Stomach (tissue), 9 donors: ENCODE measurements around the gene TMEM9B. TPM values are rescaled to one million over a fixed set of nuclear protein-coding genes. Genes with fewer than 3 reads are reported as not detected.
A peak's percentile ranks its signal among the peaks of the same experiment; 100 is the strongest.

ENCODE experiments used
- DNase-seq, 2 donors: peaks; one replicate each; pipeline versions ENCODE4 v3.0.0 to v3.0.0-alpha.2; 2013 to 2019
- H3K27ac ChIP-seq, 5 donors: fragments of 200-600 bp in 4 of 5; sonication (generic) in 4 of 5; one replicate each; pipeline ENCODE4 v1.5.1; 2013 to 2019; ENCODE audit warnings: mild to moderate bottlenecking in 1 of 5, moderate library complexity in 1 of 5
- H3K27me3 ChIP-seq, 3 donors: fragments of 200-600 bp; sonication (generic); one replicate each; pipeline ENCODE4 v1.5.1; 2017 to 2019; ENCODE audit warnings: mixed run types in 1 of 3
- H3K36me3 ChIP-seq, 4 donors: fragments of 200-600 bp; sonication (generic); 1 replicate in 3 of 4; 2 replicates in 1 of 4; pipeline ENCODE4 v1.5.1; 2016 to 2019
- H3K4me1 ChIP-seq, 4 donors: fragments of 200-600 bp; sonication (generic); one replicate each; pipeline ENCODE4 v1.5.1; 2016 to 2019
- H3K4me3 ChIP-seq, 4 donors: fragments of 200-600 bp; sonication (generic) in 3 of 4; one replicate each; pipeline ENCODE4 v1.5.1; 2016 to 2019; ENCODE audit warnings: mild to moderate bottlenecking in 1 of 4
- H3K9me3 ChIP-seq, 4 donors: fragments of 200-600 bp; sonication (generic); one replicate each; pipeline ENCODE4 v1.5.1; 2016 to 2019
- EP300 ChIP-seq: sonication (generic); formaldehyde crosslinking; IDR thresholded peaks from one replicate; pipeline ENCODE4 v1.6.1; 2017; ENCODE audit warnings: antibody characterized with exemption
- POLR2A ChIP-seq, 4 donors: fragments of 450-650 bp; IDR thresholded peaks; one replicate each; pipeline ENCODE4 v1.6.1; 2016; ENCODE audit warnings: antibody characterized with exemption in 4 of 4, control low read depth in 2 of 4, mild to moderate bottlenecking in 1 of 4, moderate library complexity in 1 of 4
- POLR2AphosphoS5 ChIP-seq, 3 donors: sonication (generic); formaldehyde crosslinking; IDR thresholded peaks; one replicate each; pipeline ENCODE4 v1.6.1; 2016; ENCODE audit warnings: antibody characterized with exemption in 3 of 3
- WGBS, 5 donors: extraction: QIAGEN DNeasy Blood & Tissue Kit in 3 of 5; methylation state at CpG; one replicate each; pipeline versions ENCODE4 v1.1.5 to v1.1.7; 2013 to 2018; 5-methylcytosine and 5-hydroxymethylcytosine counted together
- intact Hi-C: fragments of 100-400 bp; cut with DNase I; formaldehyde crosslinking; loops from one replicate; pipeline ENCODE4 v1.15.1; 2023; ENCODE audit warnings: low total_unique reads
- polyA plus RNA-seq, 3 donors: library from polyadenylated mRNA; stranded (reverse); fragments of 200-250 nt; gene quantifications; one replicate each; pipeline ENCODE4 v1.2.3, GENCODE V29; 2013
- total RNA-seq, 5 donors: library from RNA; depleted of rRNA; stranded (reverse); fragments of >200 nt; gene quantifications; one replicate each; pipeline versions ENCODE4 v1.1.0 to v1.2.3, GENCODE V29; 2014 to 2016
- TF ChIP-seq, protein P1 (sequence below), 7 experiments: fragments of 450-650 bp in 4 of 7; fragments of 200-600 bp in 3 of 7; sonication (generic) in 3 of 7; IDR thresholded peaks; one replicate each; pipeline ENCODE4 v1.5.1; 2016 to 2019; ENCODE audit warnings: antibody characterized with exemption in 7 of 7, control low read depth in 2 of 7, mild to moderate bottlenecking in 1 of 7
- donor health status: healthy with polysubstance abuse.
- donor health status: Bipolar disorder and iron deficiency.
- donor health status: healthy.

The TMEM9B gene
- total and polyA plus RNA-seq, 8 donors: 0.58 to 74.4 (median 30.9) TPM

DNA sequence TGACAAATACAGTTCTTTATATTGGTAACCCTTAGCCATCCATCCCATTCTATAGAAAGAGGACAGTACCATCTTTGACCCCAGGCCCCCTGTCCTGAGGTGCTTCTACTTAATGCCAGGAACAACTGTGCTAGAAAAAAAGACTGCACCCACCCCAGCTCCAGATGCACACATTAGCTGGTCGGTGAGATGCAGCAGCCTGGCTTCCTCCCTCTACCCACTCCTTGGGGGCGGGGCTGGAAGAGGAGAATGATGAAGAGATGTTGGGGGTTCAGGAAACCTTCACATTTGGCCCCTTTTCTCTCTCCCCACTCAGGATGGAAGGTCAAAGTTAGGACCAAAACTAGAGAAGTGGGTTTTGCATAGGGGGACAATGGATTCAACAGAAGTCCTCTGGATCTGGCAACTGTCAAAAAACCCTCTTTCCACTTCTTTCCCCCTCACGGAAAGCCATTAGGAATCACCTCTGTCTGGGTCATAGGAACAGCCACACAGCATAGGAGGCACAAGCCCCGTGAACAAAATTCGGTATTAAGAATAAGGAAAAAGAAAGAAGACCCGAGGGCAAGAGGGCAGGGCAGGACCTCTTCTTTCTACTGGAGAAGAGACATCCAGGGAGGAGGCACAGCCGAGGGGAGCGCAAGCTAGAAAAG, 38.8 kb upstream of the TMEM9B start:
- no peaks in the 10 kb centered on the region for H3K36me3 ChIP-seq
- intact Hi-C loops: no loop called here
- no peak for DNase-seq
- H3K27me3 ChIP-seq: peaks cover 0 to 30% (median 28%) of the 10 kb centered on the region in 3 donors
- peaks cover 18 to 28% (median 20%) of the 10 kb centered on the region in 4 donors for H3K4me1 ChIP-seq
- H3K4me3 ChIP-seq: peak overlapping the region; percentile 48 to 55 (median 54)
- H3K27ac ChIP-seq: peak overlapping the region in 1 of 5 donors; percentile 70
- 8 to 14% (median 11%) methylated on average over 8 of the region's 8 CpGs for WGBS, 5 donors
- TF ChIP-seq, protein P1, sequence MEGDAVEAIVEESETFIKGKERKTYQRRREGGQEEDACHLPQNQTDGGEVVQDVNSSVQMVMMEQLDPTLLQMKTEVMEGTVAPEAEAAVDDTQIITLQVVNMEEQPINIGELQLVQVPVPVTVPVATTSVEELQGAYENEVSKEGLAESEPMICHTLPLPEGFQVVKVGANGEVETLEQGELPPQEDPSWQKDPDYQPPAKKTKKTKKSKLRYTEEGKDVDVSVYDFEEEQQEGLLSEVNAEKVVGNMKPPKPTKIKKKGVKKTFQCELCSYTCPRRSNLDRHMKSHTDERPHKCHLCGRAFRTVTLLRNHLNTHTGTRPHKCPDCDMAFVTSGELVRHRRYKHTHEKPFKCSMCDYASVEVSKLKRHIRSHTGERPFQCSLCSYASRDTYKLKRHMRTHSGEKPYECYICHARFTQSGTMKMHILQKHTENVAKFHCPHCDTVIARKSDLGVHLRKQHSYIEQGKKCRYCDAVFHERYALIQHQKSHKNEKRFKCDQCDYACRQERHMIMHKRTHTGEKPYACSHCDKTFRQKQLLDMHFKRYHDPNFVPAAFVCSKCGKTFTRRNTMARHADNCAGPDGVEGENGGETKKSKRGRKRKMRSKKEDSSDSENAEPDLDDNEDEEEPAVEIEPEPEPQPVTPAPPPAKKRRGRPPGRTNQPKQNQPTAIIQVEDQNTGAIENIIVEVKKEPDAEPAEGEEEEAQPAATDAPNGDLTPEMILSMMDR (IDR thresholded peaks at IDR 0.05): no peak
- TF ChIP-seq EP300: no peak
- no peak for TF ChIP-seq POLR2AphosphoS5 (IDR thresholded peaks at IDR 0.05)
- TF ChIP-seq POLR2A (IDR thresholded peaks at IDR 0.05): no peak
- no peaks in the 10 kb centered on the region for H3K9me3 ChIP-seq

DNA sequence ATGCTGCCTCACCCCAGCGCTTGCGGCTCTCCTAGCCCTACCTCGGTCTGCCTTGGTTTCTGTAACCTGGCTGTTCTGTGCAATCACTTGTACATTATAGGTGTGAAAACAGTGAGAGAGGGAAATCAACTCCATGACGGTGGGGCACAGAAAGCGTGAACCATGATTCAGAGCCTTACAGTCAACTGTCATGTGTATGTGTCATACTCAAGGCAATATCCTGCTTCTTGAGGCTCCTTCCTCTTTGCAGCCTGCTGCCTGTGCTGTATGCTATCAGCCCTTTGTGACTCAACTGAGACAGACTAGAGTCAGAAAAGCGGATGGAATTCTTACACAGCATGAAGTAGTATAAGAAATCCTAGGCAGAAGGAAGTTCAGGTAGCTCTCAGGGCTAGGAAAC, 37.5 kb upstream of the TMEM9B start:
- Histone ChIP-seq H3K4me3 (no peak overlapping the region), H3K36me3 (no peaks in the 10 kb centered on the region), H3K4me1 (peaks cover 18 to 28% (median 20%) of the 10 kb centered on the region in 4 donors), H3K27me3 (peaks cover 0 to 30% (median 28%) of the 10 kb centered on the region in 3 donors), H3K9me3 (no peaks in the 10 kb centered on the region), H3K27ac (no peak overlapping the region)
- TF ChIP-seq POLR2AphosphoS5 (IDR thresholded peaks at IDR 0.05) (no peak), POLR2A (IDR thresholded peaks at IDR 0.05) (no peak), EP300 (no peak)
- TF ChIP-seq, protein P1 (IDR thresholded peaks at IDR 0.05): no peak
- peak in 1 of 2 donors; percentile 15 for DNase-seq
- intact Hi-C loops: no loop called here
- WGBS, 5 donors: 74 to 80% (median 75%) methylated on average over 6 of the region's 6 CpGs

DNA sequence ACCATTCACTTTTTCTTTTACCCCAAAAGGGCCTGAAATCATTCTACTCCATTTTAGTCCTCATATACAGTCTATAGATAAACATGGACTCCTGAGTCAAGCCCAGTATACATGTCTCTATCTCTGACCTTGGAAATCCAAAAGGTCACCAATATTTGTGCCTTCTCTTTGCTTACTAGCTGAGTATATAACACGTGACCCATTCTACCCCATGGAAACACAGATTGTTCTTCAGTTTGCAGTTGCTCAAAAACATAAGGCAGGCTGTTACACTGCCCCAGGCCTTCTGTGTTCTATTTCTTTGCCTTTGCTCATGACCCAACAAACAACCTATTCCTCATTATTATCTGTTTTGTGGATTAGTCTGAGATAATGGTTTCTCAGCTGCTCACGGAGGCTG, 33.8 kb upstream of the TMEM9B start:
- TF ChIP-seq, protein P1 (IDR thresholded peaks at IDR 0.05): no peak
- TF ChIP-seq POLR2A (IDR thresholded peaks at IDR 0.05) (no peak), EP300 (no peak), POLR2AphosphoS5 (IDR thresholded peaks at IDR 0.05) (no peak)
- H3K4me1 ChIP-seq: peaks cover 2 to 11% (median 4%) of the 10 kb centered on the region in 4 donors
- 56 to 78% (median 66%) methylated on average over 2 of the region's 2 CpGs for WGBS, 5 donors
- intact Hi-C loops: no loop called here
- H3K27ac ChIP-seq: no peak overlapping the region
- H3K9me3 ChIP-seq: no peaks in the 10 kb centered on the region
- no peaks in the 10 kb centered on the region for H3K36me3 ChIP-seq
- peaks cover 0 to 13% (median 12%) of the 10 kb centered on the region in 3 donors for H3K27me3 ChIP-seq
- H3K4me3 ChIP-seq: no peak overlapping the region
- peak in 1 of 2 donors; percentile 12 for DNase-seq

DNA sequence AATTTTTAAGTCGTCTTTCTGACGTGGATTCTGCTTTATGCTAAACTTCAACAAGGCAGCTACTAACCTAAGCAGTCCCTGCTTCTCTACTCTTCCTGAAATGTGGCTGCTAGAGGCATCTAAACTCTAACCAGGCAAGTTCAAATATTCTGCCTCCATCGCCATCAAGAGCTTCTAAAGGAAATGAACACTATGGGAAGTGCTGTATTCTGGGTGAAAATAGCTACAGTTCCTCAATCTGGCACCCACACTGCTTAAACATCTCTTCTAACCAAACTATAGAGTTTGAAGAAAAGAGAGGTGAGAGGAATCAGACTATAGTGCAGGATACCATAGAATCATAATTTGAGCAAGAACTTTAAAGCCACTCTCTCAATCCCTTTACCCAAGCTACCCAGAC, 33.2 kb upstream of the TMEM9B start:
- intact Hi-C loops: no loop called here
- H3K27me3 ChIP-seq: peaks cover 0 to 7% (median 7%) of the 10 kb centered on the region in 3 donors

More for the DNA sequence above, 33.2 kb upstream of the TMEM9B start:
- DNase-seq: no peak
- Histone ChIP-seq H3K4me3 (no peak overlapping the region), H3K4me1 (peaks cover 0 to 6% (median 0%) of the 10 kb centered on the region in 4 donors), H3K9me3 (no peaks in the 10 kb centered on the region), H3K36me3 (no peaks in the 10 kb centered on the region), H3K27ac (no peak overlapping the region)
- no peak for TF ChIP-seq EP300
- no peak for TF ChIP-seq POLR2A (IDR thresholded peaks at IDR 0.05)
- no peak for TF ChIP-seq POLR2AphosphoS5 (IDR thresholded peaks at IDR 0.05)
- TF ChIP-seq, protein P1 (IDR thresholded peaks at IDR 0.05): no peak
- whole genome bisulfite sequencing, 5 donors: 89 to 93% (median 91%) methylated on average over 3 of the region's 3 CpGs
